ENCODE measurements around the gene SRC. TPM values are rescaled to one million over a fixed set of nuclear protein-coding genes. Genes with fewer than 3 reads are reported as not detected.

Gene SRC
- total RNA-seq, 1 donor from 2014 or later, result 128 TPM

DNA sequence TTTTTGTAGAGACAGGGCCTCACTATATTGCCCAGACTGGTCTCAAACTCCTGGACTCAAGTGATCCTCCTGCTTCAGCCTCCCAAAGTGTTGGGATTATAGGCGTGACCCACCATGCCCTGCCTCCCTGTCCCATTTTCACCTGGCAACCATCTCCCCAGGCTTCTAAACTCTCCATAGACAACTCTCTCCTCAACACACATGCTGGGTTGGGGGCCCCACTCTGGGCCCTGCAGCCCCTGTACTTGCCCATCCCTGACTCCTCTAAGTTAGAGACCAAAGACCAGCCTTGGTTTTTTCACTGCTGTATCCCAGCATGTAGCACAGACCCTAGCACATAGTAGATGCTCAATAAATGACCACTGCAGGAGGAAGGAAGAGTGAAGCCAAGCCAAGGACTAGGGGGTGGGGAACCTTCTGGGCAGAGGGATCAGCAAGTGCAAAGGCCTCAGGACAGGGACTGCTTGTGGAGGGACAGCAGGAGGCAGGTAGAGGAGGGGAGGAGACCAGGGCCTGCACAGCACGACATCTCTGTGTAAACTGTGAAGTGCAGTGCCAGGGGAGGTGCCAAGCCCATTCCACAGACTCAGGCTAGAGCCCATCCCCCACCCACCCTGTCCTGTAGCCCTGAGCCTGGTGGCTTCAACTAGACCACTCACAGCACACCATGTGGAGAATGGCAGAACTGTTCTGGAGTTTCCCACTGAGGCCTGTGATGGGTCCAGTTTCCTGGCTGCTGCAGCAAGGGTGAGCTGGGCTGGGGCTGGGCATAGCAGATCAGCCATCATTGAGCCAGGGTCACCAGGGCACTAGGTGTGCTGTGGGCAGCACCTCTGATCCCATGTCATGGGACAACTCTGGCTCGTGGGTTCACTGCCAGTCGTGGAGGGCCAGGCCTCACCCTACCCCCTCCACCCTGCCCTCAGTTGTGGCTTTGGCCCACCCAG is 3.4 kb upstream of the SRC start:
- DNase-seq (ENCODE audit: low spot score, unreplicated experiment), result no peak
- H3K4me1 Mint-ChIP-seq (ENCODE audit: low read depth), result peaks cover 27% of the 10 kb centered on the region
- TF ChIP-seq, protein P1, sequence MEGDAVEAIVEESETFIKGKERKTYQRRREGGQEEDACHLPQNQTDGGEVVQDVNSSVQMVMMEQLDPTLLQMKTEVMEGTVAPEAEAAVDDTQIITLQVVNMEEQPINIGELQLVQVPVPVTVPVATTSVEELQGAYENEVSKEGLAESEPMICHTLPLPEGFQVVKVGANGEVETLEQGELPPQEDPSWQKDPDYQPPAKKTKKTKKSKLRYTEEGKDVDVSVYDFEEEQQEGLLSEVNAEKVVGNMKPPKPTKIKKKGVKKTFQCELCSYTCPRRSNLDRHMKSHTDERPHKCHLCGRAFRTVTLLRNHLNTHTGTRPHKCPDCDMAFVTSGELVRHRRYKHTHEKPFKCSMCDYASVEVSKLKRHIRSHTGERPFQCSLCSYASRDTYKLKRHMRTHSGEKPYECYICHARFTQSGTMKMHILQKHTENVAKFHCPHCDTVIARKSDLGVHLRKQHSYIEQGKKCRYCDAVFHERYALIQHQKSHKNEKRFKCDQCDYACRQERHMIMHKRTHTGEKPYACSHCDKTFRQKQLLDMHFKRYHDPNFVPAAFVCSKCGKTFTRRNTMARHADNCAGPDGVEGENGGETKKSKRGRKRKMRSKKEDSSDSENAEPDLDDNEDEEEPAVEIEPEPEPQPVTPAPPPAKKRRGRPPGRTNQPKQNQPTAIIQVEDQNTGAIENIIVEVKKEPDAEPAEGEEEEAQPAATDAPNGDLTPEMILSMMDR (IDR thresholded peaks at IDR 0.05; ENCODE audit: unreplicated experiment), result no peak
- H3K27me3 Mint-ChIP-seq, result no peaks in the 10 kb centered on the region
- H3K4me3 Mint-ChIP-seq (ENCODE audit: low read depth), result no peak overlapping the region
- H3K9me3 Mint-ChIP-seq (ENCODE audit: low read depth), result no peaks in the 10 kb centered on the region
- peak overlapping the region; percentile 80 for H3K27ac Mint-ChIP-seq
- H3K36me3 Mint-ChIP-seq (ENCODE audit: insufficient read depth), result no peaks in the 10 kb centered on the region

DNA sequence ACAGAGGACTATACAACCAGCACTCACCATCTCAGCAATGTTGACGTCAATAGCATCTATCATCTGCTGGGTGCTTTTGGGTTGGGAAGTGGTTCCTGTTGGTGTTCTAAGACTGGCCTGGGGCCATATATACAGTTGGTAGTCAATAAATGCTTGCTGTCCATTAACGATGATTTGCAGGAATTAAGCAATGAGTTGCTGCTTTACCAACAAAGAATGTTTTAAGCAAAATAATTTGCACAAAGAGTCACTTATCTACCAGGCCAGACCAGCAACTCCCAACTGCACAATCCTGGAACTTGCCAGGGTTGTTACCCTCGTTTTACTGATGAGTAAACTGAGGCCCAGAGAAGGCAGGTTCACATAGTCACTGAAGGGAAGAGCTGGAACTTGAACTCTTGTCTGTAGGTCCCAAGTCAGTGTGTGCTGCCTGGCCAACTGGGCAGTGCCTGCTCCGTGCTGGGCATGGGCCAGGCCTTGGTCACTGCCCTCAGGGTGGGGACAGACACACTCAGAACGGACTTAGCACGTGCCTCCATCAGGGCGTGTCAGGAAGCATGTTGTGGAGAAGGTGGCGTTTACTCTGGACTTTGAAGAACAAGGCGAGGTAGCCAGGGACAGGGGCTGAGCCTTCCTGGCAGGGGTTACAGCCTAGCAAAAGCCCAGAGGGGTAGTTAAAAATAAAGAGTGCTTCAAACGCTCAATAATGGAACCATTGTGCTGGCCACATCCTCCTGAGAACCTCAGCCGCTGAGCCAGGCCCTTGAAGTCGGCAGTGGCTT is 2.5 kb upstream of the SRC start:
- DNase-seq (ENCODE audit: low spot score, unreplicated experiment), result no peak
- H3K27me3 Mint-ChIP-seq, result no peaks in the 10 kb centered on the region
- H3K4me1 Mint-ChIP-seq (ENCODE audit: low read depth), result peaks cover 35% of the 10 kb centered on the region
- H3K9me3 Mint-ChIP-seq (ENCODE audit: low read depth), result no peaks in the 10 kb centered on the region
- TF ChIP-seq, protein P1 (IDR thresholded peaks at IDR 0.05; ENCODE audit: unreplicated experiment), result no peak
- H3K4me3 Mint-ChIP-seq (ENCODE audit: low read depth), result peak overlapping the region; percentile 77
- H3K36me3 Mint-ChIP-seq (ENCODE audit: insufficient read depth), result peaks cover under 1% of the 10 kb centered on the region
- peak overlapping the region; percentile 99 for H3K27ac Mint-ChIP-seq

DNA sequence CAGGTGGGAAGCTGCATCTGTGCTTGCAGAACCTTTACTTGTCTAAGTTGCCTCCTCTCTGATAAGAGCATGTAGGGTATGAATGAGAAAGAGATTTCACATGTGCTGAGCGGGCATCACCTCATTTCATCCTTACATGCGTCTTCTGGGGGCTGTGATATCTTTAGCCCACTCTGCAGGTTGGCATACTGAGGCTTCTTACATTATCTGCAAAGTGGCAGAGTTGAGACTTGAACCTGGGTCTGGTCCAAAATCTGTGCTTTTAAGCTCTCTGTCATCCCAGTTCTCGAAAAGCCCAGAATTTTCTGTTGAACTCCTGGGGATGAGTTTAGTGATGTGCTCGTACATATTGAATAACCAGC is 2.0 kb upstream of the SRC start:
- peaks cover 5% of the 10 kb centered on the region for H3K36me3 Mint-ChIP-seq (ENCODE audit: insufficient read depth)
- H3K27ac Mint-ChIP-seq, result peak overlapping the region; percentile 99
- peak overlapping the region; percentile 77 for H3K4me3 Mint-ChIP-seq (ENCODE audit: low read depth)
- H3K4me1 Mint-ChIP-seq (ENCODE audit: low read depth), result peaks cover 39% of the 10 kb centered on the region
- DNase-seq (ENCODE audit: low spot score, unreplicated experiment), result no peak
- H3K9me3 Mint-ChIP-seq (ENCODE audit: low read depth), result no peaks in the 10 kb centered on the region
- H3K27me3 Mint-ChIP-seq, result no peaks in the 10 kb centered on the region
- TF ChIP-seq, protein P1 (IDR thresholded peaks at IDR 0.05; ENCODE audit: unreplicated experiment), result no peak

DNA sequence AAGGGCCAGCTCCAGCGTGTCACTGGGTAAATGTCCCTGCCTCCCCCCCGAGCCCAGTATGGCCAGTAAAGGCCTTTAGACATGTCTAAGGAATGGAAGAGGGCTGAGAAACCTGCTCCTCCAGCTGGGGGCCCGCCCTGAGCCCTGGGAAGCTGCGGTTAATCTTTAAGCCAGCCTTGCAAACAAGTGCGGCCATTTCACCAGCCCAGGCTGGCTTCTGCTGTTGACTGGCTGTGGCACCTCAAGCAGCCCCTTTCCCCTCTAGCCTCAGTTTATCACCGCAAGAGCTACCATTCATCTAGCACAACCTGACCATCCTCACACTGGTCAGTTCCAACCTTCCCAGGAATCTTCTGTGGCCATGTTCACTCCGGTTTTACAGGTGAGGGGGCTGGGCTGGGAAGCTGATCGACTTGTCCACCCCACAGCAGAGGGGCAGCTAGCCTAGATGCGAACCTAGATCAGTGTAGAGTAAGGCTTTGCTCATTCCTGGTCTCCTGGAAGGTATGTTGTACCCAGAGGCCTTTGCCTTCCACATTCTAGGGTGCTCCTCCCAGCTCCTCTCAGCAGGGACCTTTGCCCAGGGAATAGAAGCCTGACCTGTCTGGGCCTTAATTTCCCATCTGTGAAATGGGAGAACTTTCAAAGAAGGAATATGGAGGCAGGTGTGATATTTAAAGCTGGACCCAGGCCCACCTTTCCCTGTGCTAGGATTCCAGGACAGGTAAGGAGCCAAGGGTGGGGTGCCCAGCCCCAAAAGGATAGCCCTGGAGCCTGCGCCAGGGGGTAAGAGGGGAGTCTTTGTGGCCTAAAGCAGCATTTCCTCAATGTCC is 1.2 kb upstream of the SRC start:
- Mint-ChIP-seq H3K27me3 (no peaks in the 10 kb centered on the region), H3K4me1 (ENCODE audit: low read depth) (peaks cover 42% of the 10 kb centered on the region), H3K27ac (peak overlapping the region; percentile 99), H3K4me3 (ENCODE audit: low read depth) (peak overlapping the region; percentile 77), H3K9me3 (ENCODE audit: low read depth) (no peaks in the 10 kb centered on the region), H3K36me3 (ENCODE audit: insufficient read depth) (peaks cover 6% of the 10 kb centered on the region)
- TF ChIP-seq, protein P1 (IDR thresholded peaks at IDR 0.05; ENCODE audit: unreplicated experiment), result no peak
- DNase-seq (ENCODE audit: low spot score, unreplicated experiment), result peak; percentile 66

DNA sequence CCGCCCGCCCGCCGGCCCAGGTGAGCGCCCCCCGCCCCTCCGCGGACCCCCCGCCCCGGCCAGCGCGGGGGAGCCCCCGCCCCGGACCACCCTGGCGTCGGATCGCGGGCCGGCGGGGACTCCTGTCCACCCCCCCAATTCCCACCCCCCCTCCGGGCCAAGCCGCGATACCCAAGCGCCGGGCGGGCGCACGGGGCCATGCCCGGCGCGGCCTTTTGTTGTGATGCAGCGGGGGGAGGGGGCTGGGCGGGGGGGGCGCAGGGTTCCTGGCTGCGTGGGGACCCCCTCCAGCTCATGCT is 245 bp downstream of the SRC start:
- peaks cover 7% of the 10 kb centered on the region for H3K36me3 Mint-ChIP-seq (ENCODE audit: insufficient read depth)
- no peaks in the 10 kb centered on the region for H3K9me3 Mint-ChIP-seq (ENCODE audit: low read depth)
- DNase-seq (ENCODE audit: low spot score, unreplicated experiment), result no peak
- H3K27ac Mint-ChIP-seq, result no peak overlapping the region
- TF ChIP-seq, protein P1 (IDR thresholded peaks at IDR 0.05; ENCODE audit: unreplicated experiment), result no peak
- peaks cover 39% of the 10 kb centered on the region for H3K4me1 Mint-ChIP-seq (ENCODE audit: low read depth)
- no peak overlapping the region for H3K4me3 Mint-ChIP-seq (ENCODE audit: low read depth)
- H3K27me3 Mint-ChIP-seq, result no peaks in the 10 kb centered on the region
